ENCODE results near the gene GSG1. TPM values are rescaled to one million over a fixed set of nuclear protein-coding genes. Genes with fewer than 3 reads are reported as not detected.

The GSG1 gene
- polyA plus RNA-seq, 1 donor: 1.6 TPM

DNA sequence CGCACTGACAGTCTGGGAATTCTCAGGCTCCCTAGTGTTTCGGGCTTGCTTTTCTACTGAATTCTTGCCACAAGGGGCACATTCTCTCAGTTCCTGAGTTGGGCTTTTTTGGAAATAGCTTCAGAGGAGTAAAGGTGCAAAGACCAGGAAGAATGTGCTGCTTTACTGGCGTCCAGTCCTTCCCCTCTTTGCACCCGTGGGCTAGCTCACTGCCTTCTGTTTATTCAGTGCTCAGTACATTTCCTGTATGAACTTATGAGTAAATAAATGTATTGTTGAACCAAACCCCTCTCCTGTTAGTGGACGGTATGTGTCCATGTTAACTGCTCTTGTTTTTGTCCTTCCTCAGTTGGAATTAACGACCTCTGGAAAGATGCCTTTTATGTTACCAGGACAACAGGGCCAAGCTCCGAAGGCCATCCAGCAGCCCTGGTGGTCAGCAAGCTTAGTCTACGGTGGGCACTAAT lies 24.0 kb downstream of the GSG1 start:
- Histone ChIP-seq H3K36me3 (ENCODE audit: control insufficient read depth, insufficient read depth, low read length) (peaks cover 6% of the 10 kb centered on the region), H3K9me3 (ENCODE audit: control insufficient read depth, low read depth, low read length) (no peaks in the 10 kb centered on the region), H3K27me3 (ENCODE audit: control insufficient read depth, insufficient read depth, low read length) (no peaks in the 10 kb centered on the region), H3K4me1 (ENCODE audit: control insufficient read depth, insufficient read depth, low read length) (peaks cover 8% of the 10 kb centered on the region), H3K4me3 (ENCODE audit: low read length) (no peak overlapping the region), H3K27ac (ENCODE audit: low read length) (no peak overlapping the region)
- DNase-seq: no peak
- WGBS (ENCODE audit: insufficient coverage, low lambda C conversion rate): no CpG with 5 or more reads among the region's 8 CpGs

DNA sequence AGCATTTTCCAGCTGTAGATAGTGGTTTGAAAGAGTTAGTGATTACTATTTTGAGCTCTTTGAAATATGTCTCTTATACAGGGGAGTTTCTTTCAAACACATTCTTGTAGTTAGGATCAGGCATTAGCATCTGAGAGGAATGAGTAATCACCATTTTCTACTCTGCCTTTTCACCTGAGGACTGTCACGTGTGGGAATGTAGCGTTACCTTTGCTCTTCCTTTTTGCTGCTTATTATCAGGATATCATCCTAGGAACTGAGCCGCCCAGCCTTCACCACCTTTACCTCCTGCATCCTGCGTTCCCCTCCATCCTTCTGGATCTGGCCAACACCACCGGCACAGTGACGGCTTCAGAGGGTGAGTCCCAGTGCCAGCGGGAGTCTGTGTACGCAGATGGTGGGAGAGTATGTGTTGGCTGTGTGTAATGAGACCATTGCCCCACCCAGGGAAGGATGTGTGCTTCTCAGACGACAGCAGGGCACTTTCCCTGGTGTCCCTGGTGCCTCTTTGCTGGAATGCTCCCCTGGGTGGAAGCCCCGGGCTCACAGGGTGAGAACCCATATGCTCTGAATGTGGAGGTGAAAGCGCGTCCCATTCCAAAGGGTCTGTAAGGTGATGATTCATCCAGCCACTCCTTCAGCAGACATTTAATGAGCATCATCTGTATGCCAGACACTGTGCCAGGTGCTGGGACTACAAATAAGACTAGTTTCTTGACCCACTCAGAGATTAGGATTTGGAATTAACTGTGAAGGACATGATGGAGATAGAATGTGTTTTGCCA lies 27.5 kb downstream of the GSG1 start:
- no peak for DNase-seq
- Histone ChIP-seq H3K36me3 (ENCODE audit: control insufficient read depth, insufficient read depth, low read length) (peaks cover 6% of the 10 kb centered on the region), H3K27ac (ENCODE audit: low read length) (no peak overlapping the region), H3K27me3 (ENCODE audit: control insufficient read depth, insufficient read depth, low read length) (no peaks in the 10 kb centered on the region), H3K4me3 (ENCODE audit: low read length) (no peak overlapping the region), H3K4me1 (ENCODE audit: control insufficient read depth, insufficient read depth, low read length) (peaks cover 8% of the 10 kb centered on the region), H3K9me3 (ENCODE audit: control insufficient read depth, low read depth, low read length) (no peaks in the 10 kb centered on the region)
- no CpG with 5 or more reads among the region's 12 CpGs for WGBS (ENCODE audit: insufficient coverage, low lambda C conversion rate)

DNA sequence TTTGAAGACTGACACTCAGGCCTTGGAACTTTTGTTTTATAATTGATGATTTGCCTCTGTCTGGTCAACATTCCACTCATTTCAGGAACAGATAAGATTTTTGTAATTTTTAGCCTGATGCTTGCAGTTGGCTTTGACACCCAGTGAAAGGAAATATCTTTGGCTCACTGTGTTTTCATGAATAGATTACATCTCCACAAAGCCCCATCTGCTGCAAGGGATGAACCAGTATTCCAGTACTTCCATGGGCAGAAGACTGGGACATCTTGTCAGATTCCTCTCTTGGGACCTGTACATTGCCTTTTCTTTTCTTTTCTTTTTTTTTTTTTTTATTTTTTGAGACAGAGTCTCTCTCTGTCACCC lies 28.4 kb downstream of the GSG1 start:
- no peak overlapping the region for H3K27ac ChIP-seq (ENCODE audit: low read length)
- H3K36me3 ChIP-seq (ENCODE audit: control insufficient read depth, insufficient read depth, low read length): peaks cover 6% of the 10 kb centered on the region
- no peaks in the 10 kb centered on the region for H3K9me3 ChIP-seq (ENCODE audit: control insufficient read depth, low read depth, low read length)
- H3K4me1 ChIP-seq (ENCODE audit: control insufficient read depth, insufficient read depth, low read length): peaks cover 3% of the 10 kb centered on the region
- no peaks in the 10 kb centered on the region for H3K27me3 ChIP-seq (ENCODE audit: control insufficient read depth, insufficient read depth, low read length)
- H3K4me3 ChIP-seq (ENCODE audit: low read length): no peak overlapping the region
- no peak for DNase-seq

DNA sequence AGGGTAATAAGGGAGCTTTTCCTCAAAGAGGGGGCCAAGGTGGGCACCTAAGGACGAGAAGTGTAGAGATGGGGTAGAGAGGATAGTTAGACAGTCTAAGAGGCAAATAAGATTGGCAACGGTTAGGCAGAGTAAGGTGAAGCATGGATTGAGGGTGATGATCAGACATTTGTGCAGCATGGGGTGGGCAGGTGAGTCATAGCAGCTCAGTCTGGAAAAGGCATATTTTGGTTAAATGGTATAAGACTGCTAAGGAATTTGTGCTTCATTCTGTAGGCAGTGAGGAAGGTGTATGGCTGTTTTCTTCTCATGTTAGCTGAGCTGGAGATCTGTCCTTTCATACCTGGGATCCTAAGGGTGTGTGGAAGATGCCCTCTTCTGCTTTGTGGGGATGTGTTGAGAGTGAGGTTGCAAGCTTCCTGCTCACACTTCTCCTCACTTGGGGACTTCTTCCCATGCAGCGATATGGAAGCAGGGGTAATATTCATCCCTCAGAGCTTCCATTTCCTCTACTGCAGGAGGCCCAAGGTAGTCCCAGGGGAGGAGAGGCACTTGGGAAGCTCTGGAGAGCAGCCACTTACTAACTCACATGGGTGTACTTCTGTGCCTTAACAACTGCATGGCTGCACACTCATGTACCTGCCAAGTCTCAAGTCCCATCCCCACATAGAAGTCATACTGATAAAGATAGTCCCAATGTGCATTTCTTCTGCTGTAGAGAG lies 28.9 kb downstream of the GSG1 start:
- H3K27ac ChIP-seq (ENCODE audit: low read length): no peak overlapping the region
- H3K36me3 ChIP-seq (ENCODE audit: control insufficient read depth, insufficient read depth, low read length): peaks cover 6% of the 10 kb centered on the region
- H3K9me3 ChIP-seq (ENCODE audit: control insufficient read depth, low read depth, low read length): no peaks in the 10 kb centered on the region
- no peak for DNase-seq
- H3K27me3 ChIP-seq (ENCODE audit: control insufficient read depth, insufficient read depth, low read length): no peaks in the 10 kb centered on the region
- H3K4me3 ChIP-seq (ENCODE audit: low read length): no peak overlapping the region
- no CpG with 5 or more reads among the region's 3 CpGs for WGBS (ENCODE audit: insufficient coverage, low lambda C conversion rate)
- no peaks in the 10 kb centered on the region for H3K4me1 ChIP-seq (ENCODE audit: control insufficient read depth, insufficient read depth, low read length)

DNA sequence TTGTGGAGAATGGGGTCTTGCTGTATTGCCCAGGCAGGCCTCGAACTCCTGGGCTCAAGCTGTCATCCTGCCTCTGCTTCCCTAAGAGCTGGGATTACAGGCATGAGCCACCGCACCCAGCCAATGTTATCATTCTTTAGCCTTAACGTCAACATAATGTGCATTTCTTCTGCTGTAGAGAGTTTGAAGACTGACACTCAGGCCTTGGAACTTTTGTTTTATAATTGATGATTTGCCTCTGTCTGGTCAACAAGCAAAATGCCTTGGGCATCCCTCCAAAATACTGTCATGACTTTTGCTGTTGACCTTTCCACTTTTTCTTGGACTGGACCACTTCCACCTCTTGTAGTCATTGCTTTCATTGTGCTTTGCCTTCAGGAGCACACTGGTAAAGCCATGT lies 30.3 kb downstream of the GSG1 start:
- no peak overlapping the region for H3K27ac ChIP-seq (ENCODE audit: low read length)
- H3K27me3 ChIP-seq (ENCODE audit: control insufficient read depth, insufficient read depth, low read length): no peaks in the 10 kb centered on the region
- no peak overlapping the region for H3K4me3 ChIP-seq (ENCODE audit: low read length)
- H3K36me3 ChIP-seq (ENCODE audit: control insufficient read depth, insufficient read depth, low read length): peaks cover 13% of the 10 kb centered on the region
- no peak for DNase-seq
- WGBS (ENCODE audit: insufficient coverage, low lambda C conversion rate): no CpG with 5 or more reads among the region's 3 CpGs
- H3K4me1 ChIP-seq (ENCODE audit: control insufficient read depth, insufficient read depth, low read length): no peaks in the 10 kb centered on the region
- H3K9me3 ChIP-seq (ENCODE audit: control insufficient read depth, low read depth, low read length): no peaks in the 10 kb centered on the region

DNA sequence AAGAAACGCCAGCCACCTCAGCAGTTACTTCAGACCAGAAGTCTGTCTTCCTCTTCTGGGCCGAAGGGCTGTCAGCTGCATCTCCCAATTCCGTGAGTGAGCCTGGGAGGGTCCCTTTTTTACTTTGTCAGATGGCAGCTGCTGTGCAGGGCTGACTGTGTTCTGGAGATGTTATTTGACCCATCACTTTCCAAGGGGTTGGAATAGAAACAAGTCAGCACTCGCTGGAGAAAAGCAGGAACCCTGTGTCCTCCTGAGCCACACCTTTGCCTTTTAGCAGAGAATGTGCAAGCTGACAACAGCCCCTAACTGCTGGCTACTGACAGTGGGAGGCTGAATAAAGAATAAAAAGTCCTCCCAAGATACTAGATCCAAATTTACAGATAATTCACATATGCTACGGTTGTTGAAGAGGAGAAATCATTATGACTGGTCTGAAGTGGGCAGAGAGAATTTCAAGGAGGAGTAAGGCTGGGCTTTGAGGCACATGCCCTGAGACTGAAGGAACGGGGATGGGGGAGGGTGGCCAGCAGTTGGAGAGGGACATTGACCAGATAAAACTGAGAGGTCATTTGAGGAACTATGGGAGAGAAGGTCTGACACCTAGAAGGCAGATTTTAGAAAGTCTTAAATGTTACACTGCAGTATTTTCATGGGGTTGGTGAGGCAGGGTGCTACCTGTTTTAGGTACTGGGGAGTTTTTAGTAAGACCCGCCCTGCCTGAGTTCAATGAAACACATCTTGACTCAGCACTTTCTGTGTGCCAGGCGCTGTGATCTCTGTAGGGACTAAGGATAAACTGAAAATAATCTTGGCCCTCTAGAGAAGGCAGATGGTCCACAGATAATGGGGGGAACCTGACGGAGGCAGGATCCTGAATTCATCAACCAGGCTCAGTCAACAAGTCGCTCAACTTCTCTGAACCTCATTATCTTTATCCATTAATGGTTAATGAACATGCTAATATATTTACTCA lies 31.9 kb downstream of the GSG1 start:
- H3K9me3 ChIP-seq (ENCODE audit: control insufficient read depth, low read depth, low read length): no peaks in the 10 kb centered on the region
- H3K4me1 ChIP-seq (ENCODE audit: control insufficient read depth, insufficient read depth, low read length): no peaks in the 10 kb centered on the region
- DNase-seq: no peak
- H3K27me3 ChIP-seq (ENCODE audit: control insufficient read depth, insufficient read depth, low read length): no peaks in the 10 kb centered on the region
- H3K4me3 ChIP-seq (ENCODE audit: low read length): no peak overlapping the region
- no peak overlapping the region for H3K27ac ChIP-seq (ENCODE audit: low read length)
- 100% methylated on average over 2 of the region's 10 CpGs for WGBS (ENCODE audit: insufficient coverage, low lambda C conversion rate)
- H3K36me3 ChIP-seq (ENCODE audit: control insufficient read depth, insufficient read depth, low read length): peaks cover 11% of the 10 kb centered on the region

DNA sequence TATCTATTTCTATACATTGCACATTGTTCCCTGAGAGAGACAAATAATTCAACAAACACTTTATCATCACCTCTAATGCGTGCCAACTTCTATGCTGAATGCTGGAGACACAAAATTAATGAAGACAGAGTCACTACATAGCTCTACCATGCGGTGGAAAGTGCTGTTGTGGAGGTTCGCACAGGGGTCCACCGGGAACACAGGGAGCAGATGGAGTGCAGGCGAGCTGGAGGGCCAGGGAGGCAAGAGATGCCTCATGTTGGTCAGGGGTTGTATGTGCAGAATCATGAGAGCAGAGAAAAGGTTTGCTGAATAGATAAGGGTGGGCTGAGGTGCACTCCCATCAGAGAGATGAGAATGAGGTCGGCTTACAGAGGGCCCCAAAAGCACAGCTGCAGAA lies 34.1 kb downstream of the GSG1 start:
- Histone ChIP-seq H3K27ac (ENCODE audit: low read length) (no peak overlapping the region), H3K36me3 (ENCODE audit: control insufficient read depth, insufficient read depth, low read length) (peaks cover 9% of the 10 kb centered on the region), H3K9me3 (ENCODE audit: control insufficient read depth, low read depth, low read length) (no peaks in the 10 kb centered on the region), H3K4me3 (ENCODE audit: low read length) (no peak overlapping the region), H3K27me3 (ENCODE audit: control insufficient read depth, insufficient read depth, low read length) (no peaks in the 10 kb centered on the region), H3K4me1 (ENCODE audit: control insufficient read depth, insufficient read depth, low read length) (no peaks in the 10 kb centered on the region)
- WGBS (ENCODE audit: insufficient coverage, low lambda C conversion rate): no CpG with 5 or more reads among the region's 6 CpGs
- no peak for DNase-seq

DNA sequence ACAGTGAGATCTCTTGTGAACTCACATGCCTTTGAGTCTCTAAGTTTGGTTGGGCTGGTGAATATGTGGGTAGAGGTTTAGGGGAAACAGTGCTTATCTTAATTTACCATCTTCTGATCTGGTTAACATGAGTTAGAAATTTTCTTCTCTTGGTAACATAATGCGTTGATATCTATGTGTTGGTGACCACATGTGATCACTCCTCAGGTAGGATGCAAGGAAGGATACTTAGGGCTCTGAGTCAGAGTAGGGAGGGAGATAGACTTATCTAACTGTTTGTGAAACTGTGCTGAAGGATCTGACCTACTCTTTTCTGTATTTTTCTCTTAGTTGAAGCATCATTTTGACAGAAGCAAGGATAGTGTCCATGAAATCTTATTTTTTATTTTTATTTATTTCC lies 36.1 kb downstream of the GSG1 start:
- H3K36me3 ChIP-seq (ENCODE audit: control insufficient read depth, insufficient read depth, low read length): peaks cover 9% of the 10 kb centered on the region
- no peaks in the 10 kb centered on the region for H3K27me3 ChIP-seq (ENCODE audit: control insufficient read depth, insufficient read depth, low read length)
- no peaks in the 10 kb centered on the region for H3K4me1 ChIP-seq (ENCODE audit: control insufficient read depth, insufficient read depth, low read length)
- no peak overlapping the region for H3K4me3 ChIP-seq (ENCODE audit: low read length)
- no peaks in the 10 kb centered on the region for H3K9me3 ChIP-seq (ENCODE audit: control insufficient read depth, low read depth, low read length)
- H3K27ac ChIP-seq (ENCODE audit: low read length): no peak overlapping the region
- no peak for DNase-seq
- no CpG with 5 or more reads among the region's 1 CpG for WGBS (ENCODE audit: insufficient coverage, low lambda C conversion rate)

DNA sequence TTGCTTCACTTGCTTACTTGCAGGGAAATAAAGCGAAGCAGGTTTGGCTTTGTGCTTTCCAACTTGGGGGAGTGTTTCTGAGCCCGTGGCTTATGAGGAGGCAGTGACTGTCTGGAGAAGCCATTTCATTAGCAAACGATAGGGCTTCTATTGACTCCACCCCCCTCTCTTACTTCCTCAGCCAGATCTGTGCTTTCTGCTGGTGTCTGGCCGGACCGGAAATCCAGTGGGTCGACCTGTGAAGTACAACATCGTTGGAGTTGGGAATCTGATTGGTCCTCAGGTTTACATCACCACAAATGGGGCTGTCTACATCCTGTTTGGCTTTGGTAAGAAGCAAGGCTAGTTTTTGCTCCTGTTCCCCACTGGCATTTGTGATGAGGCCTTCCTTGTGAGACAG lies 37.0 kb downstream of the GSG1 start:
- H3K4me1 ChIP-seq (ENCODE audit: control insufficient read depth, insufficient read depth, low read length): no peaks in the 10 kb centered on the region
- no peaks in the 10 kb centered on the region for H3K27me3 ChIP-seq (ENCODE audit: control insufficient read depth, insufficient read depth, low read length)
- no peak overlapping the region for H3K27ac ChIP-seq (ENCODE audit: low read length)
- no peak for DNase-seq
- H3K9me3 ChIP-seq (ENCODE audit: control insufficient read depth, low read depth, low read length): no peaks in the 10 kb centered on the region
- WGBS (ENCODE audit: insufficient coverage, low lambda C conversion rate): no CpG with 5 or more reads among the region's 7 CpGs
- H3K36me3 ChIP-seq (ENCODE audit: control insufficient read depth, insufficient read depth, low read length): peaks cover 14% of the 10 kb centered on the region
- H3K4me3 ChIP-seq (ENCODE audit: low read length): no peak overlapping the region

DNA sequence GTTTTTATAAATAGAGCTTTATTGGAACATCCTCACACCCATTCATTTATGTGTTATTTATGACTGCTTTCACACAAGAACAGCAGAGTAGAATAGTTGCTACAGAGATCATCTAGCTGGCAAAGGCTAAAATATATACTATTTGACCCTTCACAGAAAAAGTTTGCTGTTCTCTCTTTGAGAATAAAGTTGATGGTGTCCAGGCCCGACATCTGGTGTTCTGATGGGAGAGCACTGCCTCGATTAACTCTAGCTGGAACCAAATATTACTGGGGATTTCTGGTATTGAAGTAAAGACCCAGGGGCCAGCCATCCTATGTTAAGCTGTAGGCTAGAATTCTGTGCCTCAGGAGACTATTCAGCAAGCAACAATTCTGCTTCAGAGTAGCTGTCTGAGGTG lies 37.5 kb downstream of the GSG1 start:
- no peak overlapping the region for H3K27ac ChIP-seq (ENCODE audit: low read length)
- no peak for DNase-seq
- no peaks in the 10 kb centered on the region for H3K4me1 ChIP-seq (ENCODE audit: control insufficient read depth, insufficient read depth, low read length)
- H3K4me3 ChIP-seq (ENCODE audit: low read length): no peak overlapping the region
- H3K9me3 ChIP-seq (ENCODE audit: control insufficient read depth, low read depth, low read length): no peaks in the 10 kb centered on the region
- no peaks in the 10 kb centered on the region for H3K27me3 ChIP-seq (ENCODE audit: control insufficient read depth, insufficient read depth, low read length)
- peaks cover 18% of the 10 kb centered on the region for H3K36me3 ChIP-seq (ENCODE audit: control insufficient read depth, insufficient read depth, low read length)
- no CpG with 5 or more reads among the region's 2 CpGs for WGBS (ENCODE audit: insufficient coverage, low lambda C conversion rate)

All from large intestine (tissue), 3 donors.